ENCODE results near the gene RNF138.
A peak's percentile ranks its signal among the peaks of the same experiment; 100 is the strongest.

Gene RNF138

GRCh38 chr18:32091724-32092421 lies at the start of gene RNF138:
Gene RNF138 (plus strand): TSS chr18:32091874. CDS start chr18:32092777, 903 bp downstream.
- H3K27ac ChIP-seq (ENCODE audit: low read length): no peak within 1 kb of the TSS
- H3K9me3 ChIP-seq (ENCODE audit: control insufficient read depth, insufficient read depth, low read length): no peaks in the 10 kb centered on the region
- DNase-seq (ENCODE audit: low read depth, low spot score): no peak
- peaks cover 2% of the 10 kb centered on the region; the same call in 1 of the 2 replicates for H3K36me3 ChIP-seq (ENCODE audit: control insufficient read depth, insufficient read depth, low read length)
- WGBS (ENCODE audit: insufficient coverage, insufficient read length): no CpG with 5 or more reads among the region's 75 CpGs
- peak within 1 kb of the TSS; percentile 95 for H3K4me3 ChIP-seq (ENCODE audit: low read length)
- no peaks in the 10 kb centered on the region for H3K27me3 ChIP-seq (ENCODE audit: control insufficient read depth, insufficient read depth, low read length)
- H3K4me1 ChIP-seq (ENCODE audit: control insufficient read depth, insufficient read depth, low read length): no peaks in the 10 kb centered on the region

- Histone ChIP-seq H3K4me3 (ENCODE audit: low read length) (no peak overlapping the region), H3K27ac (ENCODE audit: low read length) (no peak overlapping the region), H3K9me3 (ENCODE audit: control insufficient read depth, insufficient read depth, low read length) (no peaks in the 10 kb centered on the region), H3K4me1 (ENCODE audit: control insufficient read depth, insufficient read depth, low read length) (no peaks in the 10 kb centered on the region), H3K36me3 (ENCODE audit: control insufficient read depth, insufficient read depth, low read length) (peaks cover 3% of the 10 kb centered on the region; the same call in 1 of the 2 replicates), H3K27me3 (ENCODE audit: control insufficient read depth, insufficient read depth, low read length) (no peaks in the 10 kb centered on the region)
- DNase-seq (ENCODE audit: low read depth, low spot score): no peak
Measured at GRCh38 chr18:32042337-32042736, 49.3 kb upstream of the RNF138 start.

GRCh38 chr18:32048507-32049091 lies 43.1 kb upstream of the RNF138 start:
- Histone ChIP-seq H3K9me3 (ENCODE audit: control insufficient read depth, insufficient read depth, low read length) (no peaks in the 10 kb centered on the region), H3K4me3 (ENCODE audit: low read length) (no peak overlapping the region), H3K36me3 (ENCODE audit: control insufficient read depth, insufficient read depth, low read length) (no peaks in the 10 kb centered on the region), H3K27ac (ENCODE audit: low read length) (no peak overlapping the region), H3K4me1 (ENCODE audit: control insufficient read depth, insufficient read depth, low read length) (no peaks in the 10 kb centered on the region), H3K27me3 (ENCODE audit: control insufficient read depth, insufficient read depth, low read length) (no peaks in the 10 kb centered on the region)
- no CpG with 5 or more reads among the region's 4 CpGs for WGBS (ENCODE audit: insufficient coverage, insufficient read length)
- DNase-seq (ENCODE audit: low read depth, low spot score): no peak

- Histone ChIP-seq H3K4me1 (ENCODE audit: control insufficient read depth, insufficient read depth, low read length) (no peaks in the 10 kb centered on the region), H3K27me3 (ENCODE audit: control insufficient read depth, insufficient read depth, low read length) (no peaks in the 10 kb centered on the region), H3K9me3 (ENCODE audit: control insufficient read depth, insufficient read depth, low read length) (no peaks in the 10 kb centered on the region), H3K27ac (ENCODE audit: low read length) (no peak overlapping the region), H3K4me3 (ENCODE audit: low read length) (no peak overlapping the region), H3K36me3 (ENCODE audit: control insufficient read depth, insufficient read depth, low read length) (no peaks in the 10 kb centered on the region)
- no peak for DNase-seq (ENCODE audit: low read depth, low spot score)
- no CpG with 5 or more reads among the region's 3 CpGs for WGBS (ENCODE audit: insufficient coverage, insufficient read length)
Measured at GRCh38 chr18:32049393-32050171, 42.1 kb upstream of the RNF138 start.

GRCh38 chr18:32056613-32057358 lies 34.9 kb upstream of the RNF138 start:
- Histone ChIP-seq H3K4me3 (ENCODE audit: low read length) (no peak overlapping the region), H3K27me3 (ENCODE audit: control insufficient read depth, insufficient read depth, low read length) (no peaks in the 10 kb centered on the region), H3K27ac (ENCODE audit: low read length) (no peak overlapping the region), H3K4me1 (ENCODE audit: control insufficient read depth, insufficient read depth, low read length) (peaks cover 4% of the 10 kb centered on the region), H3K9me3 (ENCODE audit: control insufficient read depth, insufficient read depth, low read length) (no peaks in the 10 kb centered on the region), H3K36me3 (ENCODE audit: control insufficient read depth, insufficient read depth, low read length) (no peaks in the 10 kb centered on the region)
- DNase-seq (ENCODE audit: low read depth, low spot score): no peak
- WGBS (ENCODE audit: insufficient coverage, insufficient read length): no CpG with 5 or more reads among the region's 3 CpGs

GRCh38 chr18:32057624-32058165 lies 34.0 kb upstream of the RNF138 start:
- Histone ChIP-seq H3K9me3 (ENCODE audit: control insufficient read depth, insufficient read depth, low read length) (no peaks in the 10 kb centered on the region), H3K4me1 (ENCODE audit: control insufficient read depth, insufficient read depth, low read length) (peaks cover 4% of the 10 kb centered on the region), H3K27ac (ENCODE audit: low read length) (no peak overlapping the region), H3K4me3 (ENCODE audit: low read length) (no peak overlapping the region), H3K36me3 (ENCODE audit: control insufficient read depth, insufficient read depth, low read length) (no peaks in the 10 kb centered on the region), H3K27me3 (ENCODE audit: control insufficient read depth, insufficient read depth, low read length) (no peaks in the 10 kb centered on the region)
- peak; percentile 11 for DNase-seq (ENCODE audit: low read depth, low spot score)
- no CpG with 5 or more reads among the region's 7 CpGs for WGBS (ENCODE audit: insufficient coverage, insufficient read length)

- Histone ChIP-seq H3K4me1 (ENCODE audit: control insufficient read depth, insufficient read depth, low read length) (peaks cover 4% of the 10 kb centered on the region), H3K27ac (ENCODE audit: low read length) (no peak overlapping the region), H3K4me3 (ENCODE audit: low read length) (no peak overlapping the region), H3K36me3 (ENCODE audit: control insufficient read depth, insufficient read depth, low read length) (no peaks in the 10 kb centered on the region), H3K27me3 (ENCODE audit: control insufficient read depth, insufficient read depth, low read length) (no peaks in the 10 kb centered on the region), H3K9me3 (ENCODE audit: control insufficient read depth, insufficient read depth, low read length) (no peaks in the 10 kb centered on the region)
- DNase-seq (ENCODE audit: low read depth, low spot score): no peak
- no CpG with 5 or more reads among the region's 2 CpGs for WGBS (ENCODE audit: insufficient coverage, insufficient read length)
Measured at GRCh38 chr18:32060026-32060425, 31.6 kb upstream of the RNF138 start.

GRCh38 chr18:32067375-32068167 lies 24.1 kb upstream of the RNF138 start:
- H3K9me3 ChIP-seq (ENCODE audit: control insufficient read depth, insufficient read depth, low read length): no peaks in the 10 kb centered on the region
- H3K27ac ChIP-seq (ENCODE audit: low read length): no peak overlapping the region
- no peak for DNase-seq (ENCODE audit: low read depth, low spot score)
- H3K27me3 ChIP-seq (ENCODE audit: control insufficient read depth, insufficient read depth, low read length): no peaks in the 10 kb centered on the region
- H3K4me3 ChIP-seq (ENCODE audit: low read length): no peak overlapping the region
- H3K4me1 ChIP-seq (ENCODE audit: control insufficient read depth, insufficient read depth, low read length): no peaks in the 10 kb centered on the region
- WGBS (ENCODE audit: insufficient coverage, insufficient read length): 100% methylated on average over 1 of the region's 3 CpGs
- H3K36me3 ChIP-seq (ENCODE audit: control insufficient read depth, insufficient read depth, low read length): no peaks in the 10 kb centered on the region

GRCh38 chr18:32072321-32072720 lies 19.4 kb upstream of the RNF138 start:
- DNase-seq (ENCODE audit: low read depth, low spot score): no peak
- Histone ChIP-seq H3K9me3 (ENCODE audit: control insufficient read depth, insufficient read depth, low read length) (no peaks in the 10 kb centered on the region), H3K4me1 (ENCODE audit: control insufficient read depth, insufficient read depth, low read length) (no peaks in the 10 kb centered on the region), H3K27ac (ENCODE audit: low read length) (no peak overlapping the region), H3K27me3 (ENCODE audit: control insufficient read depth, insufficient read depth, low read length) (no peaks in the 10 kb centered on the region), H3K36me3 (ENCODE audit: control insufficient read depth, insufficient read depth, low read length) (no peaks in the 10 kb centered on the region), H3K4me3 (ENCODE audit: low read length) (no peak overlapping the region)
- WGBS (ENCODE audit: insufficient coverage, insufficient read length): no CpG with 5 or more reads among the region's 4 CpGs
